WERI-Rb-1 (cell line): ENCODE measurements around the gene TULP4.

ENCODE experiments used
- DNase-seq: peaks from one replicate; pipeline ENCODE4 v3.0.0-alpha.2; 2020
- H3K27ac ChIP-seq: fragments of 250-450 bp; sonication (Bioruptor Pico); 2 replicates; pipeline ENCODE4 v1.5.1; 2020; ENCODE audit warnings: mild to moderate bottlenecking, moderate library complexity
- H3K27me3 ChIP-seq: fragments of 250-450 bp; sonication (Bioruptor Pico); 2 replicates; pipeline ENCODE4 v1.5.1; 2021; ENCODE audit warnings: mild to moderate bottlenecking, low read depth, moderate library complexity; ENCODE audit not compliant: insufficient read depth, severe bottlenecking
- H3K36me3 ChIP-seq: fragments of 250-450 bp; sonication (Bioruptor Pico); 2 replicates; pipeline ENCODE4 v1.5.1; 2020; ENCODE audit warnings: mild to moderate bottlenecking, moderate library complexity
- H3K4me3 ChIP-seq: 2 replicates; pipeline ENCODE4 v1.5.1; 2011; ENCODE audit warnings: low read depth, mild to moderate bottlenecking, control low read depth, low read length
- H3K9me3 ChIP-seq: fragments of 250-450 bp; sonication (Bioruptor Pico); 2 replicates; pipeline ENCODE4 v1.5.1; 2021; ENCODE audit warnings: mild to moderate bottlenecking, moderate library complexity; ENCODE audit not compliant: severe bottlenecking
- TF ChIP-seq, protein P1 (sequence below): IDR thresholded peaks from 2 replicates; pipeline ENCODE4 v1.5.1; 2011; ENCODE audit warnings: low read depth, mild to moderate bottlenecking, control low read depth, inconsistent platforms, low read length

Gene TULP4, protein sequence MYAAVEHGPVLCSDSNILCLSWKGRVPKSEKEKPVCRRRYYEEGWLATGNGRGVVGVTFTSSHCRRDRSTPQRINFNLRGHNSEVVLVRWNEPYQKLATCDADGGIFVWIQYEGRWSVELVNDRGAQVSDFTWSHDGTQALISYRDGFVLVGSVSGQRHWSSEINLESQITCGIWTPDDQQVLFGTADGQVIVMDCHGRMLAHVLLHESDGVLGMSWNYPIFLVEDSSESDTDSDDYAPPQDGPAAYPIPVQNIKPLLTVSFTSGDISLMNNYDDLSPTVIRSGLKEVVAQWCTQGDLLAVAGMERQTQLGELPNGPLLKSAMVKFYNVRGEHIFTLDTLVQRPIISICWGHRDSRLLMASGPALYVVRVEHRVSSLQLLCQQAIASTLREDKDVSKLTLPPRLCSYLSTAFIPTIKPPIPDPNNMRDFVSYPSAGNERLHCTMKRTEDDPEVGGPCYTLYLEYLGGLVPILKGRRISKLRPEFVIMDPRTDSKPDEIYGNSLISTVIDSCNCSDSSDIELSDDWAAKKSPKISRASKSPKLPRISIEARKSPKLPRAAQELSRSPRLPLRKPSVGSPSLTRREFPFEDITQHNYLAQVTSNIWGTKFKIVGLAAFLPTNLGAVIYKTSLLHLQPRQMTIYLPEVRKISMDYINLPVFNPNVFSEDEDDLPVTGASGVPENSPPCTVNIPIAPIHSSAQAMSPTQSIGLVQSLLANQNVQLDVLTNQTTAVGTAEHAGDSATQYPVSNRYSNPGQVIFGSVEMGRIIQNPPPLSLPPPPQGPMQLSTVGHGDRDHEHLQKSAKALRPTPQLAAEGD (N-terminal part only)

DNA sequence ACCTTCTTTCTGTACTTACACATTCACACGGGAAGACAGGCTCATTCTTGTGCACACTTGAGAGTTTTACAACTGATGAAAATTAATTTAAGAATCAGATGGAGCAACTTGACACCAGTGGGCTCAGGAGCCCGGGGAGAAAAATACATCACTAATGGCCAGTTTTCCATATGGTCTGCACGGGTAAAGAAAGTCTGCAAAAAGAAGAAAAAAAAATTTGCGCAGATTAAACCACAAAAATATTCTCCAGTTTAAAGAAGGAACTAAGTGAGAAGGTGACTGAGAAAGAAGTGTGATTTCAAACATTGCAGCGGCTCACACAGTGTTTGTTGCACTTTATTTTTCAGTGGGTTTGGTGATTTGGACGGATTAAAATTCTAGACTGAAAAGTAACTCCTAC, at the start of gene TULP4:
Gene TULP4, plus strand, starts transcription at position 301 of the 400 bp plus-strand sequence. CDS start 1,552 bp downstream, outside the sequence.
- Histone ChIP-seq H3K4me3 (peak within 1 kb of the TSS; percentile 15), H3K36me3 (peaks cover 45% of the 10 kb centered on the region), H3K9me3 (no peaks in the 10 kb centered on the region), H3K27ac (peak within 1 kb of the TSS; percentile 85), H3K27me3 (no peaks in the 10 kb centered on the region)
- TF ChIP-seq, protein P1, sequence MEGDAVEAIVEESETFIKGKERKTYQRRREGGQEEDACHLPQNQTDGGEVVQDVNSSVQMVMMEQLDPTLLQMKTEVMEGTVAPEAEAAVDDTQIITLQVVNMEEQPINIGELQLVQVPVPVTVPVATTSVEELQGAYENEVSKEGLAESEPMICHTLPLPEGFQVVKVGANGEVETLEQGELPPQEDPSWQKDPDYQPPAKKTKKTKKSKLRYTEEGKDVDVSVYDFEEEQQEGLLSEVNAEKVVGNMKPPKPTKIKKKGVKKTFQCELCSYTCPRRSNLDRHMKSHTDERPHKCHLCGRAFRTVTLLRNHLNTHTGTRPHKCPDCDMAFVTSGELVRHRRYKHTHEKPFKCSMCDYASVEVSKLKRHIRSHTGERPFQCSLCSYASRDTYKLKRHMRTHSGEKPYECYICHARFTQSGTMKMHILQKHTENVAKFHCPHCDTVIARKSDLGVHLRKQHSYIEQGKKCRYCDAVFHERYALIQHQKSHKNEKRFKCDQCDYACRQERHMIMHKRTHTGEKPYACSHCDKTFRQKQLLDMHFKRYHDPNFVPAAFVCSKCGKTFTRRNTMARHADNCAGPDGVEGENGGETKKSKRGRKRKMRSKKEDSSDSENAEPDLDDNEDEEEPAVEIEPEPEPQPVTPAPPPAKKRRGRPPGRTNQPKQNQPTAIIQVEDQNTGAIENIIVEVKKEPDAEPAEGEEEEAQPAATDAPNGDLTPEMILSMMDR: no peak
- no peak for DNase-seq

DNA sequence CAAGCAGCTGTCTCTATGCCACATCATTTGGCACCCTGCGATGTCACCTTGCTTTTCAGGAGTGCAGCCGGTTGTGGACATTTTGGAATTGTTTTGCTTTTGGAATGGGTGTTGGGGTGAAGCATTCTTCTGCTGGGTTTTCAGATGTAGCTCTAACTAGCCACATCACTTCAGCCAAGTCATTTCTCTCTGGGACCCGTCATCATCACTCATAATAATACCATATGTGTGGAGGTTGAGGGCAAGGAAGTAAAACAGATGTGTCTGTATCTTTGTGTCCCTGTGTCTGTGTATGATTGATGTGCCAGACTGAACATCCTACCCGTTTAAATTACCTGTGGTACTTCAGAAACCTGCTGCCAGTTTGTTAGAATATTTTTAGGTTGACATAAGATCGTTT, 49.5 kb upstream of the TULP4 start:
- no peaks in the 10 kb centered on the region for H3K9me3 ChIP-seq
- H3K27ac ChIP-seq: no peak overlapping the region
- no peaks in the 10 kb centered on the region for H3K27me3 ChIP-seq
- DNase-seq: no peak
- TF ChIP-seq, protein P1: no peak
- H3K4me3 ChIP-seq: no peak overlapping the region
- peaks cover 24% of the 10 kb centered on the region for H3K36me3 ChIP-seq

DNA sequence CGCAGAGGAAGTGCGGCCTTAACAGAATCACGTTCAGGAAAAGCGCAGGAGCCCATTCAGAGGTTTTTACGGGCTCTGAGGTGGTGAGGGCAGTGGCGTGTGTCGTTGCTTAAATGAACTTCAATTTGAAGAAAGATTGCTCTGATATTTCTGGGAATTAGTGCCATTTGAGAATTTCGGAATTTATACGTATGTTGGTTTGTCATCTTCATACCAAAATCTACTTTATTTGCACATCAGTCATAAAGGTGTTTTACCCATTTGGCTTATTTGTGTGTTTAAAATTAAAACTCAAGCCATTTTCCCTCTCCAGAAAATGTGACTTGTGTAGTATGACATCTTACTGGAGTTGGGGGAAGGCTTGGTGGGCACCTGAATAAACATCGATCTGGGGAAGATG, 48.1 kb upstream of the TULP4 start:
- no peaks in the 10 kb centered on the region for H3K9me3 ChIP-seq
- H3K27ac ChIP-seq: no peak overlapping the region
- H3K36me3 ChIP-seq: peaks cover 28% of the 10 kb centered on the region
- H3K4me3 ChIP-seq: no peak overlapping the region
- H3K27me3 ChIP-seq: no peaks in the 10 kb centered on the region
- no peak for DNase-seq
- TF ChIP-seq, protein P1: no peak

DNA sequence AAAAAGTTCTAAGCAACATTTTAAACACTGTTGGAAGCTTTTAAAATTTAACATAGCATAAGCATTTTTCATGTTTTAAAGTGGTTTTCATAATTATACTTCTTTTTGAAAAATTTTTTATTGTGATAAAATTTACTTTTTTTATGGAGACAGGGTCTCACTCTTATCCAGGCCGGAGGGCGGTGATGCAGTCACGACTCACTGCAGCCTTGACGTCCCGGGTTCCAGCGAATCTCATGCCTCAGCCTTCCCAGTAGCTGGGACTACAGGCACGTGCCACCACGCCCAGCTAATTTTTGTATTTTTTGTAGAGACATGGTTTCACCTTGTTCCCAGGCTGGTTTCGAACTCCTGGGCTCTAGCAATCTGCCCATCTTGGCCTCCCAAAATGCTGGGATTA, 46.1 kb upstream of the TULP4 start:
- H3K36me3 ChIP-seq: peaks cover 26% of the 10 kb centered on the region
- TF ChIP-seq, protein P1: no peak
- no peaks in the 10 kb centered on the region for H3K9me3 ChIP-seq
- DNase-seq: no peak
- H3K27ac ChIP-seq: no peak overlapping the region
- H3K4me3 ChIP-seq: no peak overlapping the region
- no peaks in the 10 kb centered on the region for H3K27me3 ChIP-seq

DNA sequence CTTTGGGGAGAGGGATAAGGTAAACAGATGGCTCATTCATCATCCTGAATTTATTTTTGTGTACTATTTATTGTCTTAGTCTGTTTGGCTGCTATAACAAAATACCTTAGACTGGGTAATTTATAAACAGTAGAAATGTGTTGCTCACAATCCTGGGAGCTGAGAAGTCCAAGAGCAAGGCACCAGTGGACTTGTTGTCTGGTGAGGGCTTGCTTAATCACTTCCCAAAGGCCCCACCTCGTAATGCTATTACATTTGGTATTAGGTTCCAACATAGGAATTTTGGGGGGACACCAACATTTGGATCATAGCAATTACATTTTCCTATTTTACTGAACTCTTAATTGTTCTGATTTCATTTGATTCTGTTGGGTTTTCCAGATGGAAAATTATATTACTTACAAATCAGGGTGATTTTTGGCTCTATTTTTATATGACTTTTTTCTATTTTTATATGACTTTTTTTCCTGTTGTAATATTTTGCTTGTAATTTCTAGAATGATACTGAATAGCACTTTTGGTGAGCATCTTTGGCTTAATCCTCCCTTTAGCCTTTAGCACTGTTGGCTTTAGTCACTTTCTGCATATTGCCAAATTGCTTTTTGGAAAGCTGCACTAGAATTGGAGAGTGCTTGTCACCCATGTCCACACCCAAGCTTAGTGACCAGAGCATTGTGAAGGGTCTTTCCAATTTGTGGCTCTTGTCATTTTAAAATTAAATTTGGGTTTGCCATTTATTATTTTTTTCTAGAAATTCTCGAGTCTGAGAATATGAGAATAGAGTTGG, 43.7 kb upstream of the TULP4 start:
- Histone ChIP-seq H3K4me3 (no peak overlapping the region), H3K27ac (no peak overlapping the region), H3K36me3 (peaks cover 33% of the 10 kb centered on the region), H3K9me3 (no peaks in the 10 kb centered on the region), H3K27me3 (no peaks in the 10 kb centered on the region)
- TF ChIP-seq, protein P1: no peak
- DNase-seq: no peak
